Measurements from ENCODE around the gene ECD.
A peak's percentile ranks its signal among the peaks of the same experiment; 100 is the strongest.

The ECD gene

GRCh38 chr10:73167783-73168464 is at the start of gene ECD, which contains the start of gene FAM149B1:
Gene ECD (minus strand): TSS chr10:73168008. CDS start chr10:73163937, 4,071 bp downstream.
Gene FAM149B1 (plus strand): TSS chr10:73168119. CDS start chr10:73168340, 221 bp downstream.
- peak; percentile 93 for DNase-seq (ENCODE audit: low spot score)

DNA sequence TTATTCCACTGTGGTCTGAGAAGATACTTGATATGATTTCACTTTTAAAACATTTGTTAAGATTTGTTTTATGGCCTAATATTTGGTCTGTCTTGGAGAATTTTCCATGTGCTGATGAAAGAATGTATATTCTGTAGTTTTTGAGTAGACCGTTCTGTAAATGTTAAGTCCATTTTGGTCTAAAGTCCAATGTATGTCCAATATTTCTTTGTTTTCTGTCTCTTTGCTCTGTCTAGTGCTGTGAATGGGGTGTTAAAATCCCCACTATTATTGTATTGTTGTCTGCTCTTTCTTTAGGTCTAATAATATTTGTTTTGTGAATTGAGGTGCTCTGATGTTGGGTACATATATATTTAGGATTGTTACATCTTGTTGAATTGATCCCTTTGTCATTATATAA is 47.9 kb upstream of the ECD start:
- no peak for DNase-seq (ENCODE audit: low spot score)

DNA sequence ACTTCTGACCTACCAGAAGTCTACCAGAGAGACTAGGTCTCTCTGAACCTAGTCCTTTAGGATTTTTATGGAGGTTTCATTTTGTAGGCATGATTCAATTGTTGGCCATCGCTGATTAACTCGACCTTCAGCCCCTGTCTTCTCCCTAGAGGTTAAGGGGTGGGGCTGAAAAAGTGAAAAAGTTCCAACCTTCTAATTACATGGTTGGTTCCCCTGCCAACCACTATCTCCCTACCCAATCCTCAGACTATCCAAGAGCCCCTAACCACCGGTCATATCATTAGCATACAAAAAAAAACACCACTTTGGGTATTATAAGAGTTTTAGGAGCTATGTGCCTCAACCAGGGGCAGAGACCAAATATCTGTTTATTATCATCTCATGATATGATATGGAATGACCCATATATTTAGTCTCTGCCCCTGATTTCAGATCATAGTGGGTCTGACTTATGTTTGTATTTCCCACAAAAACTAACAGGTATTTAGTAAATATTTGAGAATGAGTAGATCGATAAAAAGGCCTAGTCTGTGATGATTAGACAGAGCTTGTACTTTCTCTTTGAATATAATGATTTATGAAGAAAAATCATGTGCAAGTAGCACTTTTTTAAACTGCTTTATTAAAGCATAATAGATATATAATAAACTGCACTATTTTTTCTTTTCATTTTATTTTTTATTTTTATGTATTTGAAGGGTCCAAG is 43.5 kb upstream of the ECD start:
- no peak for DNase-seq (ENCODE audit: low spot score)

GRCh38 chr10:73210395-73211105 is 42.7 kb upstream of the ECD start:
- DNase-seq (ENCODE audit: low spot score): no peak

DNA sequence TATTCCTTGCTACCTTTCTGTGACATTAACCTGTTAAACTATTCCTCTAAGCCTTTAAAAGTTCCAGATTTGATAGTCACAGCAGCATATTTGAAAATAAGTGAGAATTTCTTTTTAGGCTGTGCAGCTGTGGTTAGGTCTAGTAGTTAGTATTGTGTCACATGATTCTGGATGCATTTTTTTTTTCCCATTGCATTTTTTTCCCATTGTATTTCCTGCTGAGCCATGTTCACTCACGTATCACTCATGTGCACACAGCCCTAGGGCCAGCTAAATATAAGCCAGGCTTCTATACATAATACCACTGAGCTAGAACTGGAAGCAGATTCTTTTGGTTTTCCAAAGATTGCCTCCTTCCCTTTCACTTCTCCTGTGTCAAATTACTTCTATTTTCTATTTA is 41.9 kb upstream of the ECD start:
- no peak for DNase-seq (ENCODE audit: low spot score)

GRCh38 chr10:73207883-73208282 is 40.1 kb upstream of the ECD start:
- no peak for DNase-seq (ENCODE audit: low spot score)

- DNase-seq (ENCODE audit: low spot score): no peak
Observed at GRCh38 chr10:73206385-73206784, 38.6 kb upstream of the ECD start.

DNA sequence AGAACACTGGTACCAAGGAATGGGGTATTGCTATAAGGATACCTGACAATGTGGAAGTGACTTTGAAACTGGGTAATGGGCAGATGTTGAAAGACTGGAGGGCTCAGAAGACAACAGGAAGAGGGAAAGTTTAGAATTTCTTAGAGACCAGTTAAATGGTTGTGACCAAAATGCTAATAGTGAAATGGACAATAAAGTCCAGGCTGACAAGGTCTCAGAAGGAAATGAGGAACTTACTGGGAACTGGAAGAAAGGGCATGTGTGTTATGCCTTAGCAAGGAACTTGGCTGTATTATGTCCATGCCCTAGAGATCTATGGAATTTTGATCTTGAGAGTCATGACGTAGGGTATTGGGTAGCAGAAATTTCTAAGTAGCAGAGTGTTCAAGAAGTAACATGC is 38.1 kb upstream of the ECD start:
- DNase-seq (ENCODE audit: low spot score): no peak

DNA sequence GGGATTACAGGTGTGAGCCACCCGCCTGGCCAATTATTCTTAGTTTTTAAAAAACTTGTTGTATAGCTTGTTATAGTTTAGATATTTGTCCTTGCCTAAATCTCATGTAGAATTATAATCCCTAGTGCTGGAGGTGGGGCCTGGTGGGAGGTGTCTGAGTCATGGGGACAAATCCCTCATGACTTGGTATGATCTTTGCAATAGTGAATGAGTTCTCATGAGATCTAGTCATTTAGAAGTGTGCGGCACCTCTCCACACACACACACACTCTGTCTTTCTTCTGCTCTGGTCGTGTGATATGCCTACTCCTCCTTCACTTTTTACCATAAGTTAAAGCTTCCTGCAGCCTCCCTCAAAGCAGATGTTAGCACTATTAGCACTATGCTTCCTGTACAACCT is 37.3 kb upstream of the ECD start:
- no peak for DNase-seq (ENCODE audit: low spot score)

- no peak for DNase-seq (ENCODE audit: low spot score)
Observed at GRCh38 chr10:73190188-73190587, 22.4 kb upstream of the ECD start.

DNA sequence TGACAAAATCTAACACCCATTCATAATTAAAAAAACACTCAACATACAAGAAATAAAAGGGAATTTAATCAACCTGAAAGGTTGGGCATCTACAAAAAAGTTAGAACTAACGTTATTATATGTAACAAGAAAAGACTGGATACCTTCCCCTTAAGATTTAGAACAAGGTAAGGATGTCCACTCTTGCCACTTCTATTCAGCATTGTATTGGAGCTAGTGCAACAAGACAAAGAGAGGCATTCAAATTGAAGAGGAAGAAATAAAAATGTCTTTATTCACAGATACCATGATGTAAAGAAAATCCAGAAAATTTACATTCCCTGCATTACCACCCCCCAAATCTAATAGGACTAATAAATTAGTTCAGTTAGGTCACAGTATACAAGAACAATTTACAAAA is 18.5 kb upstream of the ECD start:
- DNase-seq (ENCODE audit: low spot score): no peak

- DNase-seq (ENCODE audit: low spot score): no peak
Observed at GRCh38 chr10:73183667-73184281, 16.0 kb upstream of the ECD start.

- no peak for DNase-seq (ENCODE audit: low spot score)
Observed at GRCh38 chr10:73182568-73182967, 14.8 kb upstream of the ECD start.

- DNase-seq (ENCODE audit: low spot score): no peak
Observed at GRCh38 chr10:73174148-73174925, 6.5 kb upstream of the ECD start.

- no peak for DNase-seq (ENCODE audit: low spot score)
Observed at GRCh38 chr10:73172867-73173266, 5.1 kb upstream of the ECD start.

DNA sequence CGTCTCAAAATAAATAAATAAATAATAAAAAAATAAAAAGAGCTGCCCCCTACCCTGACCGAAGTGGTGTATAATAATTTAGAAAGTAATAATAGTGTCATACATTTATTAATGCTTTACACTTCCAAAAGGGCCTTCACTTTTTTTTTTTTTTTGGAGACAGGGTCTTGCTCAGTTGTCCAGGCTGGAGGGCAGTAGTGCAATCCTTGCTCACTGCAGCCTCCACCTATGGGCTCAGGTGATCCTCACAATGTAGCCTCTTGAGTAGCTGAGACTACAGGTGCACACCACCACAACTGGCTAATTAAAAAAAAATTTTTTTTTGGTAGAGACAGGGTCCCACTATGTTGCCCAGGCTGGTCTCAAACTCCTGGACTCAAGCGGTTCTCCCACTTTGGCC is 1.5 kb upstream of the ECD start:
- no peak for DNase-seq (ENCODE audit: low spot score)

DNA sequence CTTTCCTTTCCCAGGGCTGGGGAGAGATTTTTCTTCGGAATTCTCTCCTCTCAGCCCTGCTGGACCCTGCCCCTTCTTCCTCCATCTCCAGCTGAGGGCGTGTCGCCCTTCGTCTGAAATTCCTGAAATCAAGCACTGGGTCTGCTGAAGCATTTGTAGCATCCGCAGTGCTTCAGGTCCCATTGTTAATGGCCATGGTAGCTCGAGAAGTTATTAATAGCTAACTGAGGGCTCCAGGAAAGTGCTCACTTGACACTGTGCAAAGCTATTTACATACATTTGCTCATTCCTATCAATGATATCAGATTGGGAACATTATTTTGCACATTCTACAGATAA is 626 bp upstream of the ECD start:
- peak; percentile 30 for DNase-seq (ENCODE audit: low spot score)

GRCh38 chr10:73167458-73167782 is 388 bp downstream of the ECD start:
- no peak for DNase-seq (ENCODE audit: low spot score)

GRCh38 chr10:73166972-73167371 is 836 bp downstream of the ECD start:
- DNase-seq (ENCODE audit: low spot score): no peak

- no peak for DNase-seq (ENCODE audit: low spot score)
Observed at GRCh38 chr10:73163096-73163495, 4.7 kb downstream of the ECD start.

DNA sequence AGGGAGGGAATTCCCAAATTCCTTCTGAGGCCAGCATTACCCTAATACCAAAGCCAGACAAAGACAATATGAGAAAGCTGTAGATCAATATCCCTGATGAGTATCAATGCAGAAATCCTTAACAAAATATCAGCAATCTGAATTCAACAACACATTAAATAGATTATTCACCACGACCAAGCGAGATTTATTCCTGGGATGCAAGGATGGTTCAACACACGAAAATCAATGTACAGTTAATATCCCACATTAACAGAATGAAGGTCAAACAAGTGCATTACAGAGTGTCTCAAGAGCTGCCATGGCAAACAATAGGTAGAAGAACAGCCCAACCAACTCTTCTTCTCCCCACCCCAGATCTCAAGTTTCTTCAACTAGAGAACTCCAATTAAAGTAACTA is 6.1 kb downstream of the ECD start:
- DNase-seq (ENCODE audit: low spot score): no peak

- no peak for DNase-seq (ENCODE audit: low spot score)
Observed at GRCh38 chr10:73161079-73161478, 6.7 kb downstream of the ECD start.
